ENCODE measurements around the gene SLC13A1. TPM values are rescaled to one million over a fixed set of nuclear protein-coding genes. Genes with fewer than 3 reads are reported as not detected.
"Not testable (repeated sequence)": the region's sequence is repeated elsewhere in the genome, so short reads cannot be mapped to it uniquely, and the experiment has no call there.

The SLC13A1 gene
- total RNA-seq, 1 experiment from 2014 or later, result not detected

- no peak for DNase-seq (ENCODE audit: low spot score)
Measured at GRCh38 chr7:123126691-123127090, 73.1 kb downstream of the SLC13A1 start.

GRCh38 chr7:123126171-123126570, 73.6 kb downstream of the SLC13A1 start:
- no peak for DNase-seq (ENCODE audit: low spot score)

- DNase-seq (ENCODE audit: low spot score), result no peak
Measured at GRCh38 chr7:123125231-123125630, 74.5 kb downstream of the SLC13A1 start.

- no peak for DNase-seq (ENCODE audit: low spot score)
Measured at GRCh38 chr7:123122916-123123315, 76.9 kb downstream of the SLC13A1 start.

- DNase-seq (ENCODE audit: low spot score), result peak; percentile 35
Measured at GRCh38 chr7:123120286-123120685, 79.5 kb downstream of the SLC13A1 start.

- no peak for DNase-seq (ENCODE audit: low spot score)
Measured at GRCh38 chr7:123115331-123115730, 84.4 kb downstream of the SLC13A1 start.

GRCh38 chr7:123114288-123114687, 85.5 kb downstream of the SLC13A1 start:
- DNase-seq (ENCODE audit: low spot score), result no peak

GRCh38 chr7:123112833-123113232, 86.9 kb downstream of the SLC13A1 start:
- no peak for DNase-seq (ENCODE audit: low spot score)

- no peak for DNase-seq (ENCODE audit: low spot score)
Measured at GRCh38 chr7:123099712-123100111, 100.1 kb downstream of the SLC13A1 start.

GRCh38 chr7:123096976-123097375, 102.8 kb downstream of the SLC13A1 start:
- no peak for DNase-seq (ENCODE audit: low spot score)

GRCh38 chr7:123096434-123096833, 103.3 kb downstream of the SLC13A1 start:
- DNase-seq (ENCODE audit: low spot score), result no peak

GRCh38 chr7:123090456-123090855, 109.3 kb downstream of the SLC13A1 start:
- no peak for DNase-seq (ENCODE audit: low spot score)

GRCh38 chr7:123086910-123087309, 112.9 kb downstream of the SLC13A1 start:
- DNase-seq (ENCODE audit: low spot score), result not testable (repeated sequence)

GRCh38 chr7:123084861-123085260, 114.9 kb downstream of the SLC13A1 start:
- DNase-seq (ENCODE audit: low spot score), result not testable (repeated sequence)

- DNase-seq (ENCODE audit: low spot score), result no peak
Measured at GRCh38 chr7:123079021-123079420, 120.7 kb downstream of the SLC13A1 start.

- no peak for DNase-seq (ENCODE audit: low spot score)
Measured at GRCh38 chr7:123075838-123076467, 123.8 kb downstream of the SLC13A1 start.

GRCh38 chr7:123070702-123071286, 129.0 kb downstream of the SLC13A1 start:
- DNase-seq (ENCODE audit: low spot score), result peak; percentile 32

GRCh38 chr7:123067814-123068213, 132.0 kb downstream of the SLC13A1 start:
- DNase-seq (ENCODE audit: low spot score), result no peak

Other genes with a start within 250 kb of the SLC13A1 start
- not detected in 2 replicates for gene TAS2R16, start 204.3 kb downstream of the SLC13A1 start, total RNA-seq (2014; rRNA removed; shearing (Covaris generic))